ENCODE measurements around the gene FGD1. TPM values are rescaled to one million over a fixed set of nuclear protein-coding genes. Genes with fewer than 3 reads are reported as not detected.

Gene FGD1
- total and polyA plus RNA-seq, 2 experiments from 2014 or later, result 11.8 to 24.9 TPM

- H3K4me3 Mint-ChIP-seq, result no peak overlapping the region
- ATAC-seq, result no peak
- no peak overlapping the region for H3K4me3 ChIP-seq
- H3K79me2 ChIP-seq (replicated peaks; ENCODE audit: insufficient read depth), result no peaks in the 10 kb centered on the region
- no peak overlapping the region for H3K4me2 ChIP-seq
- H2AFZ ChIP-seq, result no peak overlapping the region
- no peak overlapping the region for H3K27ac Mint-ChIP-seq
- no peaks in the 10 kb centered on the region for H3F3A ChIP-seq (replicated peaks; ENCODE audit: low read depth)
- no peaks in the 10 kb centered on the region for H4K20me1 ChIP-seq (replicated peaks; ENCODE audit: insufficient read depth)
- H3K9me2 ChIP-seq (ENCODE audit: insufficient read depth), result no peaks in the 10 kb centered on the region
- no peaks in the 10 kb centered on the region for H3K9me3 Mint-ChIP-seq
- H3K36me3 ChIP-seq (ENCODE audit: insufficient read depth), result no peaks in the 10 kb centered on the region
- no peaks in the 10 kb centered on the region for H3K36me3 Mint-ChIP-seq (ENCODE audit: low read depth)
- DNase-seq (ENCODE audit: low spot score), result no peak
- no peak overlapping the region for H3K27ac ChIP-seq (ENCODE audit: low read depth)
- peaks cover 3% of the 10 kb centered on the region for H3K27me3 Mint-ChIP-seq (ENCODE audit: insufficient read depth, low read depth, poor library complexity)
- no peaks in the 10 kb centered on the region for H3K4me1 ChIP-seq (ENCODE audit: insufficient read depth)
- no peaks in the 10 kb centered on the region for H3K27me3 ChIP-seq (ENCODE audit: insufficient read depth)
- TF ChIP-seq STAT1 (IDR thresholded peaks at IDR 0.05; ENCODE audit: unreplicated experiment), result no peak
- no peak for TF ChIP-seq JUNB (IDR thresholded peaks at IDR 0.05; ENCODE audit: unreplicated experiment)
- TF ChIP-seq ETS1 (IDR thresholded peaks at IDR 0.05), result no peak
- no peak for TF ChIP-seq ZNF462 (CRISPR knock-in tag; IDR thresholded peaks at IDR 0.05)
- no peak for TF ChIP-seq POLR2AphosphoS5 (IDR thresholded peaks at IDR 0.05; ENCODE audit: low read depth)
- no peak for TF ChIP-seq ZNF114 (CRISPR knock-in tag; IDR thresholded peaks at IDR 0.05)
- TF ChIP-seq EZH2 (IDR thresholded peaks at IDR 0.05; ENCODE audit: low read depth, unreplicated experiment), result no peak
- no peak for TF ChIP-seq NANOG (IDR thresholded peaks at IDR 0.05; ENCODE audit: borderline replicate concordance)
- TF ChIP-seq CTCF (conservative IDR thresholded peaks at IDR 0.05; ENCODE audit: low read depth in 2 of 2), result no peak
- no peak for TF ChIP-seq EZH2phosphoT487 (IDR thresholded peaks at IDR 0.05; ENCODE audit: unreplicated experiment)
- TF ChIP-seq REST (IDR thresholded peaks at IDR 0.05; ENCODE audit: unreplicated experiment), result no peak
- TF ChIP-seq CREB1 (CRISPR knock-in tag; IDR thresholded peaks at IDR 0.05; ENCODE audit: low read depth), result no peak
- no peak for TF ChIP-seq ZNF331 (CRISPR knock-in tag; IDR thresholded peaks at IDR 0.05; ENCODE audit: low read depth)
- H3K4me1 Mint-ChIP-seq, result peaks cover 4% of the 10 kb centered on the region; the same call in 2 of the 3 replicates
These were observed 98.9 kb downstream of the FGD1 start for GRCh38 chrX:54397113-54397512.

Data from GM23338 (cell line).